Endothelial cell (in vitro differentiated cells): Measurements from ENCODE around the gene TH. TPM values are rescaled to one million over a fixed set of nuclear protein-coding genes. Genes with fewer than 3 reads are reported as not detected.
A peak's percentile ranks its signal among the peaks of the same experiment; 100 is the strongest.

ENCODE experiments used
- DNase-seq: peaks from one replicate; pipeline ENCODE4 v3.0.0; 2021; ENCODE audit warnings: low spot score
- H3K27ac Mint-ChIP-seq: one replicate; pipeline ENCODE4 v1.8.0; 2021; ENCODE audit warnings: mixed read lengths, inconsistent platforms; ENCODE audit not compliant: unreplicated experiment
- H3K27me3 Mint-ChIP-seq: one replicate; pipeline ENCODE4 v1.8.0; 2021; ENCODE audit warnings: mild to moderate bottlenecking, moderate library complexity, mixed read lengths, inconsistent platforms; ENCODE audit not compliant: unreplicated experiment
- H3K36me3 Mint-ChIP-seq: one replicate; pipeline ENCODE4 v1.8.0; 2021; ENCODE audit warnings: mild to moderate bottlenecking, low read depth, mixed read lengths, inconsistent platforms; ENCODE audit not compliant: unreplicated experiment
- H3K4me1 Mint-ChIP-seq: one replicate; pipeline ENCODE4 v1.8.0; 2021; ENCODE audit warnings: mild to moderate bottlenecking, mixed read lengths, inconsistent platforms; ENCODE audit not compliant: unreplicated experiment
- H3K4me3 Mint-ChIP-seq: one replicate; pipeline ENCODE4 v1.8.0; 2021; ENCODE audit warnings: mild to moderate bottlenecking, mixed read lengths, inconsistent platforms; ENCODE audit not compliant: unreplicated experiment
- H3K9me3 Mint-ChIP-seq: one replicate; pipeline ENCODE4 v1.8.0; 2021; ENCODE audit warnings: mixed read lengths, inconsistent platforms; ENCODE audit not compliant: unreplicated experiment
- total RNA-seq: library from RNA; stranded (reverse); fragmentation: NEBNext Ultra II Directional; extraction: Animal tissue kit (Norgen Biotek cat#: 25700); gene quantifications from one replicate; pipeline ENCODE4 v1.2.1, GENCODE V29; 2021; ENCODE audit not compliant: unreplicated experiment
- TF ChIP-seq, protein P1 (sequence below): fragments of 200-600 bp; sonication (generic); IDR thresholded peaks from one replicate; pipeline ENCODE4 v1.5.0; 2021; ENCODE audit warnings: antibody characterized with exemption; ENCODE audit not compliant: unreplicated experiment

The TH gene
- total RNA-seq, 1 donor from 2014 or later: not detected

GRCh38 chr11:2168286-2169004 lies 3.2 kb downstream of the TH start:
- Mint-ChIP-seq H3K4me1 (no peaks in the 10 kb centered on the region), H3K27me3 (peaks cover 3% of the 10 kb centered on the region), H3K27ac (no peak overlapping the region), H3K36me3 (no peaks in the 10 kb centered on the region), H3K9me3 (no peaks in the 10 kb centered on the region), H3K4me3 (no peak overlapping the region)
- no peak for DNase-seq
- TF ChIP-seq, protein P1, sequence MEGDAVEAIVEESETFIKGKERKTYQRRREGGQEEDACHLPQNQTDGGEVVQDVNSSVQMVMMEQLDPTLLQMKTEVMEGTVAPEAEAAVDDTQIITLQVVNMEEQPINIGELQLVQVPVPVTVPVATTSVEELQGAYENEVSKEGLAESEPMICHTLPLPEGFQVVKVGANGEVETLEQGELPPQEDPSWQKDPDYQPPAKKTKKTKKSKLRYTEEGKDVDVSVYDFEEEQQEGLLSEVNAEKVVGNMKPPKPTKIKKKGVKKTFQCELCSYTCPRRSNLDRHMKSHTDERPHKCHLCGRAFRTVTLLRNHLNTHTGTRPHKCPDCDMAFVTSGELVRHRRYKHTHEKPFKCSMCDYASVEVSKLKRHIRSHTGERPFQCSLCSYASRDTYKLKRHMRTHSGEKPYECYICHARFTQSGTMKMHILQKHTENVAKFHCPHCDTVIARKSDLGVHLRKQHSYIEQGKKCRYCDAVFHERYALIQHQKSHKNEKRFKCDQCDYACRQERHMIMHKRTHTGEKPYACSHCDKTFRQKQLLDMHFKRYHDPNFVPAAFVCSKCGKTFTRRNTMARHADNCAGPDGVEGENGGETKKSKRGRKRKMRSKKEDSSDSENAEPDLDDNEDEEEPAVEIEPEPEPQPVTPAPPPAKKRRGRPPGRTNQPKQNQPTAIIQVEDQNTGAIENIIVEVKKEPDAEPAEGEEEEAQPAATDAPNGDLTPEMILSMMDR: no peak

DNA sequence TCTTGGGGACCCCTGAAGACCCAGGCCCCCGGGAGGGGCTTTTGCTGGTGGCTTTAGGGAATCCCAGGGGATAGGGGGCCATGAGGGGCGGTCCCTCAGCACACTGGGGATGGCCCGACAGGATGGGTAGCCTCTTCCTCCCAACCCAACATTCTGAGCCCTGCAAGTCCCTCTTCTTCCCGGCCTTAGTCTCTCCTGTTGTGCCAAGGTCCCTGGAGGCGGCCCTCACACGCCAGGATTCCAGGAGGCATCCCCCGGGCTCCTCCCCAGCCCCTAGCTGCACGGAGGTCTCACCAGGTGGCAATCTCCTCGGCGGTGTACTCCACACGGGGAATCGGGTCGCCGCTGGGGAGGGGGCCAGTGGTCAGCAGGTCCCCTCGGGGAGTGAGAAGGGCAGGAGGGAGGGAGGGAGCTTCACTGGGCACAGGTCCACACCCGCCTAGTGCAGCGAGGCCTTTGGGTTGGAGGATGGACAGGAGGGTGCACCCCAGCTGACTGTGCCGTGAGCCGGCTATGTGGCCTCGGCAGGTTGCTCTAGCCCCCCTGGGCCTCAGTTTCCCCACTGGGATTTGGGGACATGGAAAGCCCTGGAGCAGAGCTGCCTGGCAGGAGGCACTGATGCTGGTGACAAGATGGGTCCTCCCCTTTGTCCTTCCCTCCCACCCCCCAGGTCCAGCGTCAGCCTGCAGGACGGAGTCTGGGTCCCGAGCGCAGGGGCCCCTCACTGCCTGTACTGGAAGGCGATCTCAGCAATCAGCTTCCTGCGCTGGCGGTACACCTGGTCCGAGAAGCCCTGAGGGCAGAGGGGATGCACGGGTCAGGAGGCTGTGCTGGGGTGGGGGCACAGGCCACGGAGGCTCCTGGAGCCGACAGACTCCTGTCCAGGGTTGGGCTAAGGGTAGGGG lies 4.2 kb downstream of the TH start:
- Mint-ChIP-seq H3K27ac (no peak overlapping the region), H3K9me3 (no peaks in the 10 kb centered on the region), H3K4me3 (no peak overlapping the region), H3K4me1 (no peaks in the 10 kb centered on the region), H3K27me3 (peaks cover 3% of the 10 kb centered on the region), H3K36me3 (no peaks in the 10 kb centered on the region)
- DNase-seq: no peak
- TF ChIP-seq, protein P1: no peak

DNA sequence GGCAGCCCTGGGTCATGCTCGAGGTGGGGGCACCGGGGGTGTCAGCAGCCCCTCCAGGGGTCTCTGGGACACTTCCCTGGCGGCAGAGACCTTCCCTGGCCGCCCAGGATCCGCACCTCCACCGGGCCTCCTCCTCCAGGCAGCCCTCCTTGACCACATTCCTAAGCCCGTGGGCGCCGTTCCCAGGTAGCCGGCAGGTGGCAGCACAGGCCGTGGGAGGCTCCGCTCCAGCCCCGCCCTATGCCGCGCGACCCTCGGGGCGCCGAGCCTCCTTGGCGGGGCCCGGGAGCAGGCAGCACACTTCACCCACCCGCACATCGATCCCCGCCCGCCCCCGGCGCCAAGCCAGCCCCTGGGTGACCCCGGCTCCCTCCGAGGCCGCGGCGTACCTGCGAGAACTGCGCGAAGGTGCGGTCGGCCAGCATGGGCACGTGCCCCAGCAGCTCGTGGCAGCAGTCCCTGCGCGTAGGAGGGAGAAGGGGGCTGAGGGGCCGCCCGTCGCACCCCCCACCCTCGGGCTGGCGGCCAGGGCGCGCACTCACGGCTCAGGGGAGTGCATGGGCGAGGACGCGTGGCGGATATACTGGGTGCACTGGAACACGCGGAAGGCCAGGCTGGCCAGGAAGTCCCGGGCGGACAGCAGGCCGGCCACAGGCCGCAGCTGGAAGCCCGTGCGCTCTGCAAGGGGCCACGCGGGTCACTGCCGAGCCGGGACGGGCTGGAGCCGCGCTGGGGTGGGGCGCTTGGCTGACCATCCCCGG lies 5.3 kb downstream of the TH start:
- H3K27me3 Mint-ChIP-seq: peaks cover 3% of the 10 kb centered on the region
- no peak overlapping the region for H3K4me3 Mint-ChIP-seq
- no peaks in the 10 kb centered on the region for H3K4me1 Mint-ChIP-seq
- TF ChIP-seq, protein P1: peak; percentile 61
- no peaks in the 10 kb centered on the region for H3K36me3 Mint-ChIP-seq
- peak; percentile 61 for DNase-seq
- H3K9me3 Mint-ChIP-seq: no peaks in the 10 kb centered on the region
- H3K27ac Mint-ChIP-seq: no peak overlapping the region

DNA sequence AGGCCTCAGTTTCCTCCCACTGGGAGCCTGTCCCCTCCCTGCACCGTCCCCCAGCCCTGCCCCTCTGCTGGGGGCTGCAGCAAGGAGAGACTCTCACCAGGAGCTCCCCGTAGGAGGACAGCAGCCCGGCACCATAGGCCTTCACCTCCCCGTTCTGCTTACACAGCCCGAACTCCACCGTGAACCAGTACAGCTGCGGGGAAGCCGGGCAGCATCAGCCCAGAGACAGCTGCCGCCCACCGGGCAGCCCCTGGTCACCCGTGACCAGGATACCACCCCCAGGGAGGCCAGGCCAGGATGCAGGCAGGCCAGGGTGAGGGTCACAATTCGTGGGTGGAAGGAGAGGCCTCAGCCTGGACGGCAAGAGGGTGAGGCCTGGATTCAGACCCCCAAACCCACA lies 6.0 kb downstream of the TH start:
- Mint-ChIP-seq H3K27me3 (no peaks in the 10 kb centered on the region), H3K4me1 (no peaks in the 10 kb centered on the region)
- TF ChIP-seq, protein P1: no peak

More for the DNA sequence above, 6.0 kb downstream of the TH start:
- Mint-ChIP-seq H3K27ac (no peak overlapping the region), H3K4me3 (no peak overlapping the region), H3K36me3 (no peaks in the 10 kb centered on the region), H3K9me3 (no peaks in the 10 kb centered on the region)
- no peak for DNase-seq
